ENCODE data around the gene ZBTB37. TPM values are rescaled to one million over a fixed set of nuclear protein-coding genes. Genes with fewer than 3 reads are reported as not detected.
A peak's percentile ranks its signal among the peaks of the same experiment; 100 is the strongest.

Gene ZBTB37
- total and polyA plus RNA-seq, 9 of the 15 experiments (the other 6 are each of a cell fraction or from before 2014, with no cell fraction given): 1.3 to 13.9 (median 5.4) TPM

GRCh38 chr1:173823781-173824314 lies 44.3 kb upstream of the ZBTB37 start (continued):
- TF ChIP-seq, protein P1, sequence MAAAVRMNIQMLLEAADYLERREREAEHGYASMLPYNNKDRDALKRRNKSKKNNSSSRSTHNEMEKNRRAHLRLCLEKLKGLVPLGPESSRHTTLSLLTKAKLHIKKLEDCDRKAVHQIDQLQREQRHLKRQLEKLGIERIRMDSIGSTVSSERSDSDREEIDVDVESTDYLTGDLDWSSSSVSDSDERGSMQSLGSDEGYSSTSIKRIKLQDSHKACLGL (CRISPR knock-in tag; IDR thresholded peaks at IDR 0.05; ENCODE audit: borderline replicate concordance, poor library complexity, severe bottlenecking): no peak
- TF ChIP-seq BCOR (IDR thresholded peaks at IDR 0.05) (peak; percentile 50; the same call in 1 of the 2 replicates), RBM39 (optimal IDR thresholded peaks at IDR 0.05; ENCODE audit: low read depth, low read length) (peak; percentile 21), ZBTB7A (IDR thresholded peaks at IDR 0.05; ENCODE audit: borderline replicate concordance, control insufficient read depth, low read depth, low read length) (peak; percentile 83), MAZ (CRISPR knock-in tag; conservative IDR thresholded peaks at IDR 0.05 in 1 of 2, IDR thresholded peaks at IDR 0.05 in 1 of 2) (peak in 1 of 2 experiments; percentile 63; a peak in 3 of 4 replicates), ZNF696 (CRISPR knock-in tag; conservative IDR thresholded peaks at IDR 0.05) (no peak)

- peak; percentile 90 for FAIRE-seq
- intact Hi-C loops (cut with micrococcal nuclease) (loop anchor here (1.0 to 10.0 kb wide), 7 partner anchors 44 to 393 kb away; partner anchors contain the start of genes KLHL20, PRDX6 and ZBTB37), in situ Hi-C loops (cut with MboI) (loop anchor here (10.0 to 25.0 kb wide), 2 partner anchors 390 to 913 kb away; no protein-coding TSS in a partner anchor)
- H4K20me1 ChIP-seq (replicated peaks; ENCODE audit: control insufficient read depth, insufficient read depth, low read length): no peaks in the 10 kb centered on the region
- H3K27me3 ChIP-seq (ENCODE audit: control insufficient read depth in 2 of 2, insufficient read depth in 2 of 2, low read length in 2 of 2): no peaks in the 10 kb centered on the region
- DNase-seq (ENCODE audit: extremely low read depth in 1 of 4, low spot score in 3 of 4): peak; percentile 76 to 98 (median 84)
- ChIA-PET CTCF (ENCODE audit: low intra/inter-chr PET ratio) (interaction anchor here (0.8 to 2.9 kb wide), 4 partner anchors 394 to 1082 kb away, joined by 3 to 14 read pairs (median 8); no protein-coding TSS in a partner anchor), POLR2A (interaction anchor here (0.5 to 3.5 kb wide), 34 partner anchors 9 to 1078 kb away, joined by 3 to 20 read pairs (median 4); partner anchors contain the start of genes GAS5, KLHL20, SLC9C2 and ZBTB37)
- peak; percentile 90 for ATAC-seq
- WGBS (ENCODE audit: insufficient coverage, low coverage, missing lambda C conversion rate): under 1% methylated on average over 50 of the region's 55 CpGs
- no peaks in the 10 kb centered on the region for H3K9me3 ChIP-seq (replicated peaks; ENCODE audit: control insufficient read depth, insufficient read depth, low read depth, low read length)
- H3K79me2 ChIP-seq (ENCODE audit: control insufficient read depth, insufficient read depth, low read length): peaks cover 67% of the 10 kb centered on the region
- H3K4me2 ChIP-seq (ENCODE audit: insufficient read depth, low read length): peak within 1 kb of the TSS; percentile 85
- H2AFZ ChIP-seq (ENCODE audit: low read depth, low read length): peak within 1 kb of the TSS; percentile 96
- peak within 1 kb of the TSS; percentile 56 for H3K4me3 ChIP-seq
- H3K4me1 ChIP-seq (replicated peaks in 1 of 2; ENCODE audit: control insufficient read depth in 2 of 2, insufficient read depth in 2 of 2, low read length in 2 of 2): peaks cover 8 to 13% of the 10 kb centered on the region in 2 experiments; a peak in 4 of 5 replicates
- peaks cover 53% of the 10 kb centered on the region for H3K36me3 ChIP-seq (ENCODE audit: control insufficient read depth, insufficient read depth, low read length)
- peak within 1 kb of the TSS; percentile 91 for H3K27ac ChIP-seq (ENCODE audit: extremely low read depth, low read depth, low read length)
- H3K9ac ChIP-seq (ENCODE audit: insufficient read depth in 1 of 2, low read depth in 2 of 2, low read length in 2 of 2): peak within 1 kb of the TSS; percentile 89 to 99
- BruUV-seq (replicated peaks): TSS peak; percentile 86
- H3K9me1 ChIP-seq (ENCODE audit: control insufficient read depth, insufficient read depth, low read length): no peaks in the 10 kb centered on the region
- TF ChIP-seq FOSL1 (tag; conservative IDR thresholded peaks at IDR 0.05): peak; percentile 58
- peak; percentile 79 for TF ChIP-seq SMARCB1 (IDR thresholded peaks at IDR 0.05; ENCODE audit: insufficient read length, low read depth)
- TF ChIP-seq ETV1 (tag; conservative IDR thresholded peaks at IDR 0.05; ENCODE audit: low read depth): peak; percentile 82
- TF ChIP-seq FOXP4 (CRISPR knock-in tag; IDR thresholded peaks at IDR 0.05; ENCODE audit: borderline replicate concordance): peak; percentile 75; the same call in 1 of the 2 replicates
- TF ChIP-seq FIP1L1 (IDR thresholded peaks at IDR 0.05; ENCODE audit: low read depth, low read length, poor library complexity, severe bottlenecking): peak; percentile 63
- no peak for TF ChIP-seq MAFF (IDR thresholded peaks at IDR 0.05; ENCODE audit: low read length)
- TF ChIP-seq ATF1 (CRISPR knock-in tag; IDR thresholded peaks at IDR 0.05): peak; percentile 88
- peak; percentile 98 for TF ChIP-seq ATF1 (tag; IDR thresholded peaks at IDR 0.05)
- peak; percentile 94 for TF ChIP-seq PHF8 (IDR thresholded peaks at IDR 0.05; ENCODE audit: borderline replicate concordance, low read length)
- peak; percentile 16 to 60 for TF ChIP-seq MAZ (CRISPR knock-in tag; conservative IDR thresholded peaks at IDR 0.05 in 1 of 2, IDR thresholded peaks at IDR 0.05 in 1 of 2)
- peak; percentile 69 to 72 for TF ChIP-seq NRF1 (conservative IDR thresholded peaks at IDR 0.05 in 1 of 2, IDR thresholded peaks at IDR 0.05 in 1 of 2)
These were observed 43.7 kb upstream of the ZBTB37 start, which contains the start of the genes CENPL and DARS2 for GRCh38 chr1:173824315-173825081. TSS of gene CENPL (minus strand) at chr1:173824883. CDS start at chr1:173811299, 13,584 bp downstream. TSS of gene DARS2 (plus strand) at chr1:173824673. CDS start at chr1:173825230, 557 bp downstream.

All from K562 (cell line).